Hepatocyte (in vitro differentiated cells): ENCODE data around the gene SMTNL1. TPM values are rescaled to one million over a fixed set of nuclear protein-coding genes. Genes with fewer than 3 reads are reported as not detected.

ENCODE experiments used
- DNase-seq: peaks from one replicate; pipeline ENCODE4 v3.0.0-alpha.2; 2016; ENCODE audit warnings: low spot score
- H2AFZ ChIP-seq: fragments of 200-600 bp; sonication (generic); 2 replicates; pipeline ENCODE4 v1.6.0; 2016; ENCODE audit warnings: antibody characterized with exemption, mild to moderate bottlenecking
- H3K27ac ChIP-seq: fragments of 200-600 bp; sonication (generic); 2 replicates; pipeline ENCODE4 v1.5.1; 2016; ENCODE audit warnings: mild to moderate bottlenecking
- H3K27me3 ChIP-seq: fragments of 200-600 bp; sonication (generic); 2 replicates; pipeline ENCODE4 v1.6.1; 2016
- H3K36me3 ChIP-seq: fragments of 200-600 bp; sonication (generic); replicated peaks from 2 replicates; pipeline ENCODE4 v1.5.1; 2016; ENCODE audit warnings: low read depth; ENCODE audit not compliant: insufficient read depth
- H3K4me1 ChIP-seq: fragments of 200-600 bp; sonication (generic); 2 replicates; pipeline ENCODE4 v1.5.1; 2016; ENCODE audit warnings: mild to moderate bottlenecking, moderate library complexity; ENCODE audit not compliant: insufficient read depth
- H3K4me2 ChIP-seq: fragments of 200-600 bp; sonication (generic); 2 replicates; pipeline ENCODE4 v1.6.0; 2016
- H3K4me3 ChIP-seq: fragments of 200-600 bp; sonication (generic); 2 replicates; pipeline ENCODE4 v1.5.1; 2016; ENCODE audit warnings: mild to moderate bottlenecking
- H3K79me2 ChIP-seq: fragments of 200-600 bp; sonication (generic); 2 replicates; pipeline ENCODE4 v1.6.0; 2017; ENCODE audit warnings: mild to moderate bottlenecking
- H3K9me2 ChIP-seq: fragments of 200-600 bp; sonication (generic); replicated peaks from 2 replicates; pipeline ENCODE4 v1.6.0; 2017; ENCODE audit warnings: mild to moderate bottlenecking; ENCODE audit not compliant: insufficient read depth
- H3K9me3 ChIP-seq: fragments of 200-600 bp; sonication (generic); 2 replicates; pipeline ENCODE4 v1.5.1; 2016; ENCODE audit warnings: low read depth, mild to moderate bottlenecking
- H4K20me1 ChIP-seq: fragments of 200-600 bp; sonication (generic); 2 replicates; pipeline ENCODE4 v1.6.0; 2016; ENCODE audit warnings: mild to moderate bottlenecking; ENCODE audit not compliant: insufficient read depth, poor library complexity, severe bottlenecking
- EZH2 ChIP-seq: fragments of 200-600 bp; sonication (generic); IDR thresholded peaks from 2 replicates; pipeline ENCODE4 v1.6.1; 2016; ENCODE audit warnings: antibody characterized with exemption, mild to moderate bottlenecking, borderline replicate concordance
- EZH2phosphoT487 ChIP-seq: fragments of 200-600 bp; sonication (generic); IDR thresholded peaks from one replicate; pipeline ENCODE4 v1.6.1; 2018; ENCODE audit warnings: antibody characterized with exemption, mild to moderate bottlenecking, low read depth, moderate library complexity; ENCODE audit not compliant: unreplicated experiment, severe bottlenecking
- WGBS: methylation state at CpG from one replicate; pipeline ENCODE4 v1.1.6; 2016; ENCODE audit warnings: low lambda C conversion rate; ENCODE audit errors: missing lambda C conversion rate; 5-methylcytosine and 5-hydroxymethylcytosine counted together
- polyA plus RNA-seq: library from polyadenylated mRNA; unstranded; fragments of >200 nt; fragmentation: Nextera tagmentation; extraction: Ambion mirVana; gene quantifications from 2 replicates; pipeline ENCODE4 v1.2.1, GENCODE V29; 2016
- total RNA-seq: library from RNA; depleted of rRNA; stranded (reverse); fragments of >200 nt; gene quantifications from 2 replicates; pipeline ENCODE4 v1.2.3, GENCODE V29; 2014
- TF ChIP-seq, protein P1 (sequence below): fragments of 200-600 bp; sonication (generic); IDR thresholded peaks from 2 replicates; pipeline ENCODE4 v1.5.1; 2016; ENCODE audit warnings: antibody characterized with exemption, mild to moderate bottlenecking; ENCODE audit not compliant: poor library complexity

Gene SMTNL1
- total and polyA plus RNA-seq, 2 experiments from 2014 or later: not detected

DNA sequence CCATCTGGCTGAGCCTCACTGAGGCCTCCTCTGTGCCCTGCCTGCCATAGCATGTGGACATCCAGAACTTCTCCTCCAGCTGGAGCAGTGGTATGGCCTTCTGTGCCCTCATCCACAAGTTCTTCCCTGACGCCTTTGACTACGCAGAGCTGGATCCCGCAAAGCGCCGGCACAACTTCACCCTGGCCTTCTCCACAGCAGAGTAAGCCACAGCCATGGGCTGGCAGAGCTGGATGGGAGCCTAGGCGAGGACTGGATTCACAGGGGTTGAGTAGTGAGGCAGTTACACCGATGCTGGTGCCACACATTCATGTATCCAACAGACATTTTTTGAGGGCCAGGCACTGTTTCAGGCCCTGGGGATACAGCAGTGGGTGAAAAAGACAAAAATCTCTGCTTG lies 9.1 kb downstream of the SMTNL1 start:
- Histone ChIP-seq H3K9me3 (no peaks in the 10 kb centered on the region), H3K9me2 (no peaks in the 10 kb centered on the region), H3K4me2 (no peak overlapping the region), H3K4me3 (no peak overlapping the region), H4K20me1 (no peaks in the 10 kb centered on the region), H3K4me1 (no peaks in the 10 kb centered on the region), H3K27ac (no peak overlapping the region), H3K27me3 (no peaks in the 10 kb centered on the region), H2AFZ (no peak overlapping the region), H3K36me3 (no peaks in the 10 kb centered on the region), H3K79me2 (no peaks in the 10 kb centered on the region)
- no peak for DNase-seq
- TF ChIP-seq, protein P1, sequence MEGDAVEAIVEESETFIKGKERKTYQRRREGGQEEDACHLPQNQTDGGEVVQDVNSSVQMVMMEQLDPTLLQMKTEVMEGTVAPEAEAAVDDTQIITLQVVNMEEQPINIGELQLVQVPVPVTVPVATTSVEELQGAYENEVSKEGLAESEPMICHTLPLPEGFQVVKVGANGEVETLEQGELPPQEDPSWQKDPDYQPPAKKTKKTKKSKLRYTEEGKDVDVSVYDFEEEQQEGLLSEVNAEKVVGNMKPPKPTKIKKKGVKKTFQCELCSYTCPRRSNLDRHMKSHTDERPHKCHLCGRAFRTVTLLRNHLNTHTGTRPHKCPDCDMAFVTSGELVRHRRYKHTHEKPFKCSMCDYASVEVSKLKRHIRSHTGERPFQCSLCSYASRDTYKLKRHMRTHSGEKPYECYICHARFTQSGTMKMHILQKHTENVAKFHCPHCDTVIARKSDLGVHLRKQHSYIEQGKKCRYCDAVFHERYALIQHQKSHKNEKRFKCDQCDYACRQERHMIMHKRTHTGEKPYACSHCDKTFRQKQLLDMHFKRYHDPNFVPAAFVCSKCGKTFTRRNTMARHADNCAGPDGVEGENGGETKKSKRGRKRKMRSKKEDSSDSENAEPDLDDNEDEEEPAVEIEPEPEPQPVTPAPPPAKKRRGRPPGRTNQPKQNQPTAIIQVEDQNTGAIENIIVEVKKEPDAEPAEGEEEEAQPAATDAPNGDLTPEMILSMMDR: no peak
- no peak for TF ChIP-seq EZH2phosphoT487
- no peak for TF ChIP-seq EZH2
- WGBS: 98% methylated on average over 7 of the region's 7 CpGs

DNA sequence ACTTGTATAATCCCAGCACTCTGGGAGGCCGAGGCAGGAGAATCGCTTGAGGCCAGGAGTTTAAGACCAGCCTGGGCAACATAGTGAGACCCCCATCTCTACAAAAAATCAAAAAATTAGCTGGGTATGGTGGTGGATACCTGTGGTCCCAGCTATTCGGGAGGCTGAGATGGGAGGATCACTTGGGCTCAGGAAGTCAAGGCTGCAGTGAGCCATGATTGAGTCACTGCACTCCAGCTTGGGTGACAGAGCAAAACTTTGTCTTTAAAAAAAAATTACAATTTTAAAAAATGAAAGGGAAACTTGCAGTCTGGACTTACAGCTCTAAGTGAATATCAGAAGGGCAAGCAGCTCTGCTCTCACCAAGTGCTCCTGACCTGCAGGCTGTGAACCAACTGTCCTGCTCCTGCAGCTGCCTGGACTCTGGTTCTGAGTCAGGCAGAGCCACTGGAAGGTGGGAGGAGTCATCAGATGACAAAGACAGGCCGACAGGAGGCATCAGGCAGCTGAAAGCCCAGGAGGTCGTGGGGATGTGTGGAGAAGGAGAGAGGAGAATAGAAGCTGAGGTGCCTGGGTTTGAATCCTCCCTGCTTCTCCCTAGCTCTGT lies 9.6 kb downstream of the SMTNL1 start:
- H2AFZ ChIP-seq: no peak overlapping the region
- DNase-seq: peak; percentile 60
- H3K27ac ChIP-seq: no peak overlapping the region

DNA sequence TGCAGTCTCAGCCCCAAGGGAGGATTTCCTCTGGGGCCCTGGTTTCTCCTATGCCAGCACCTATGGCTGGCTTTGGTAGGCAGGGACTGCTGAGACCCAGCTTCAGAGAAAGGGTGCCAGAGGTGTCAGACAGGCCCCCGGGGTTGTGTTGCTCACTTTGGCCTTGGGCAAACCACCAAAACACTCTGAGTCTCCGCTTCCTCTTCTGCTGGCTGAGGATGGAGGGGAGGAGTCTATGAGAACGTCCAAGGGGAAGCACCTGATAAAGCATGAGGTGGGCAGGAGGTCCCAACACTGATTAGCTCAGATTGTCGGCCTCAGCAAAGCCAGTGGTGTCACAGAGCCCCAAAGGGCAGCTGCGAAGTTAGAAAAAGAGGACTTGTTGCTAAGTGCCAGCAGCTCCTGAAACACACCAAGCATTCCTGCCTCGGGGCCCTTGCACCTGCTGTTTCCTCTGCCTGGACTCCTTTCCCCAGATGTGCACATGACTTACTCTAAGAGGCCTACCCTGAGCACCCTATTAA lies 10.5 kb downstream of the SMTNL1 start:
- H3K27me3 ChIP-seq: no peaks in the 10 kb centered on the region
- no peak overlapping the region for H2AFZ ChIP-seq
- no peaks in the 10 kb centered on the region for H3K9me3 ChIP-seq
- no peak overlapping the region for H3K4me3 ChIP-seq
- WGBS: 74% methylated on average over 6 of the region's 6 CpGs
- no peak for DNase-seq
- H3K4me2 ChIP-seq: no peak overlapping the region
- TF ChIP-seq EZH2 (no peak), EZH2phosphoT487 (no peak)
- TF ChIP-seq, protein P1: no peak
- no peaks in the 10 kb centered on the region for H3K4me1 ChIP-seq
- H4K20me1 ChIP-seq: no peaks in the 10 kb centered on the region
- H3K79me2 ChIP-seq: no peaks in the 10 kb centered on the region
- H3K36me3 ChIP-seq: no peaks in the 10 kb centered on the region
- no peak overlapping the region for H3K27ac ChIP-seq
- no peaks in the 10 kb centered on the region for H3K9me2 ChIP-seq

More for the DNA sequence above, 9.6 kb downstream of the SMTNL1 start:
- Histone ChIP-seq H4K20me1 (no peaks in the 10 kb centered on the region), H3K27me3 (no peaks in the 10 kb centered on the region), H3K36me3 (no peaks in the 10 kb centered on the region), H3K4me2 (no peak overlapping the region), H3K79me2 (no peaks in the 10 kb centered on the region), H3K4me3 (no peak overlapping the region), H3K9me3 (no peaks in the 10 kb centered on the region), H3K9me2 (no peaks in the 10 kb centered on the region), H3K4me1 (no peaks in the 10 kb centered on the region)
- TF ChIP-seq EZH2phosphoT487 (no peak), EZH2 (no peak)
- TF ChIP-seq, protein P1: no peak
- WGBS: 60% methylated on average over 5 of the region's 5 CpGs
